ENCODE data around the gene CHKA. TPM values are rescaled to one million over a fixed set of nuclear protein-coding genes. Genes with fewer than 3 reads are reported as not detected.

Gene CHKA
- total RNA-seq, 2 donors from 2014 or later = 56.1 to 75.9 TPM

GRCh38 chr11:68056317-68057285 lies 64.6 kb downstream of the CHKA start:
- no peak for TF ChIP-seq CTCF (conservative IDR thresholded peaks at IDR 0.05)
- no peak for DNase-seq
- Histone ChIP-seq H3K27ac (ENCODE audit: low read depth, low read length) (no peak overlapping the region), H3K9ac (ENCODE audit: extremely low read depth, low read length, poor library complexity, severe bottlenecking) (no peak overlapping the region), H3K36me3 (ENCODE audit: control insufficient read depth, insufficient read depth, low read length) (peaks cover 32% of the 10 kb centered on the region), H3K4me1 (ENCODE audit: control insufficient read depth, insufficient read depth, low read length) (no peaks in the 10 kb centered on the region), H3K27me3 (ENCODE audit: control insufficient read depth, insufficient read depth, low read length, poor library complexity, severe bottlenecking) (no peaks in the 10 kb centered on the region), H3K9me3 (ENCODE audit: control insufficient read depth, low read length) (no peaks in the 10 kb centered on the region), H3K4me3 (ENCODE audit: low read length) (no peak overlapping the region)
- peaks cover 48% of the 10 kb centered on the region for H3K36me3 Mint-ChIP-seq (ENCODE audit: low read depth)
- H3K27me3 Mint-ChIP-seq (ENCODE audit: insufficient read depth) = no peaks in the 10 kb centered on the region
- H3K4me3 Mint-ChIP-seq = no peak overlapping the region
- H3K4me1 Mint-ChIP-seq = peaks cover 2% of the 10 kb centered on the region
- peak overlapping the region; percentile 55 for H3K27ac Mint-ChIP-seq
- WGBS, 2 experiments (ENCODE audit: insufficient coverage in 1 of 2, insufficient read length in 1 of 2) = 91 to 98% methylated on average over 9 to 12 of the region's 12 CpGs
- H3K9me3 Mint-ChIP-seq = no peaks in the 10 kb centered on the region

DNA sequence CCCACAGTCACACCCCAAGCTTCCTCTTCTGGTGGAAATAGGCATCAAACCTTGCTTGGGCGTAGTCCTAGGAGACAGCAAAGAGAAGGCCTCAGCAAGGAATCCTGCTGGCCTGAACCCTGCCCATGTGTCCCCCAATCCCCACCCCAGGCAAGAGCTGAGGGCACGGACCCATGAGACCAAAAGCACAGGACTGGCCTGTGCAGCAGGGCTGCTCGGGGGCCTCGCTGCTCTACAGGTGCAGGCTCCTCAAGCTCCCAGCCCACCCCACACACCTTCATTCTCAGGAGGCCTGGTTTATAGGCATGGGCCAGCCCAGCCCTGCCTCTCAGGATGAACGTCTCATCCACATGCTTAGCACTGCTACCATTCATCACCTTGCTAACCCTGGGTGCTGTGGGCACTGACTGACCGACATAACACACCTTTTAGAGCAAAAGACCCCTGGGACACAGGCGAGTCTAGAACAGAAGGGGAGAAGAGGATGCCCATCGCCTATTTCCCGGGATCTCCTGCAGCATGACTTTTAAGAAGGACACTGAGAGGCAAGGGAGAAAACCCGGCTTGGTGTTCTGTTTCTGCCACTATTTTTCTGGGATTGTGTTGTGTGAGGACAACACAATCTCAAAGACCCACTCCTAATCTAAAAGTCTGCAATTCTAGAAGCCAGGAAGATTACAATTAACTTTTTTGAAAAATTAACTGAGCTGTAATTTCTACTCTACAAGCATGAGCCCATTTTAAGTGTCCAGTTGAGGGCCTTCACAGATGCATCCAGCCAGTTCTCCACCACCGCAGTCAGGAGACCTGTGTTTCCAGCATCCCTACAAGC lies 67.0 kb downstream of the CHKA start:
- no peaks in the 10 kb centered on the region for H3K4me1 ChIP-seq (ENCODE audit: control insufficient read depth, insufficient read depth, low read length)
- H3K4me3 ChIP-seq (ENCODE audit: low read length) = no peak overlapping the region
- H3K27me3 ChIP-seq (ENCODE audit: control insufficient read depth, insufficient read depth, low read length, poor library complexity, severe bottlenecking) = no peaks in the 10 kb centered on the region
- no peak overlapping the region for H3K4me3 Mint-ChIP-seq
- H3K27ac ChIP-seq (ENCODE audit: low read depth, low read length) = no peak overlapping the region
- peaks cover 6% of the 10 kb centered on the region for H3K4me1 Mint-ChIP-seq
- TF ChIP-seq CTCF (conservative IDR thresholded peaks at IDR 0.05) = no peak
- H3K27me3 Mint-ChIP-seq (ENCODE audit: insufficient read depth) = no peaks in the 10 kb centered on the region
- peak; percentile 54 for DNase-seq
- peaks cover 33% of the 10 kb centered on the region for H3K36me3 Mint-ChIP-seq (ENCODE audit: low read depth)
- H3K36me3 ChIP-seq (ENCODE audit: control insufficient read depth, insufficient read depth, low read length) = peaks cover 16% of the 10 kb centered on the region
- H3K9me3 ChIP-seq (ENCODE audit: control insufficient read depth, low read length) = no peaks in the 10 kb centered on the region
- no peak overlapping the region for H3K9ac ChIP-seq (ENCODE audit: extremely low read depth, low read length, poor library complexity, severe bottlenecking)
- H3K9me3 Mint-ChIP-seq = no peaks in the 10 kb centered on the region
- 96 to 97% methylated on average over 8 to 11 of the region's 11 CpGs for WGBS, 2 experiments (ENCODE audit: insufficient coverage in 1 of 2, insufficient read length in 1 of 2)
- no peak overlapping the region for H3K27ac Mint-ChIP-seq

DNA sequence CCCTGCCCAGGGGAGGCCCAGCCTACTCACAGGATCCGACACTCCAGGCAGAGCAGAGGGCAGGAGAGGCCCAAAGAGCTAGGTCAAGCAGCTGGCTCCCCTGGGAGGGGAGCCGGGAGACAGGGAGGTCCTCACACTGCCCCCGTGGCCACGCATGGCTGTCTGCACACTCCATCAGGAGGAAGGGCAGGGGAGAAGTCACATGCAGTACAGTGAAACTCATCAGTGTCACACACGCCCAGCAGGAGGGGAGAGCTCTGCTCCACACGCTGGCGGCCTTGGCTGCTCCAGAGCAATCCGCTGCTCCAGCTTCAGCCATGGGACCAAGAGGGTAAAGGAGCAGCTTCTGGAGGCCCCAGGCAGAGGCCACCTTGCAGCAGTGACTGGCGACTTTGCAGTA lies 68.1 kb downstream of the CHKA start:
- DNase-seq = peak; percentile 59
- H3K27ac Mint-ChIP-seq = no peak overlapping the region
- H3K36me3 Mint-ChIP-seq (ENCODE audit: low read depth) = peaks cover 22% of the 10 kb centered on the region
- H3K9me3 Mint-ChIP-seq = no peaks in the 10 kb centered on the region
- Histone ChIP-seq H3K27ac (ENCODE audit: low read depth, low read length) (no peak overlapping the region), H3K4me1 (ENCODE audit: control insufficient read depth, insufficient read depth, low read length) (no peaks in the 10 kb centered on the region), H3K9ac (ENCODE audit: extremely low read depth, low read length, poor library complexity, severe bottlenecking) (no peak overlapping the region), H3K9me3 (ENCODE audit: control insufficient read depth, low read length) (no peaks in the 10 kb centered on the region), H3K36me3 (ENCODE audit: control insufficient read depth, insufficient read depth, low read length) (peaks cover 7% of the 10 kb centered on the region), H3K27me3 (ENCODE audit: control insufficient read depth, insufficient read depth, low read length, poor library complexity, severe bottlenecking) (no peaks in the 10 kb centered on the region), H3K4me3 (ENCODE audit: low read length) (no peak overlapping the region)
- no peak overlapping the region for H3K4me3 Mint-ChIP-seq
- no peaks in the 10 kb centered on the region for H3K27me3 Mint-ChIP-seq (ENCODE audit: insufficient read depth)
- WGBS, 2 experiments (ENCODE audit: insufficient coverage in 1 of 2, insufficient read length in 1 of 2) = 88 to 90% methylated on average over 9 of the region's 9 CpGs
- H3K4me1 Mint-ChIP-seq = peaks cover 6% of the 10 kb centered on the region
- TF ChIP-seq CTCF (conservative IDR thresholded peaks at IDR 0.05) = no peak
